ENCODE data around the gene KLK10.

The KLK10 gene

DNA sequence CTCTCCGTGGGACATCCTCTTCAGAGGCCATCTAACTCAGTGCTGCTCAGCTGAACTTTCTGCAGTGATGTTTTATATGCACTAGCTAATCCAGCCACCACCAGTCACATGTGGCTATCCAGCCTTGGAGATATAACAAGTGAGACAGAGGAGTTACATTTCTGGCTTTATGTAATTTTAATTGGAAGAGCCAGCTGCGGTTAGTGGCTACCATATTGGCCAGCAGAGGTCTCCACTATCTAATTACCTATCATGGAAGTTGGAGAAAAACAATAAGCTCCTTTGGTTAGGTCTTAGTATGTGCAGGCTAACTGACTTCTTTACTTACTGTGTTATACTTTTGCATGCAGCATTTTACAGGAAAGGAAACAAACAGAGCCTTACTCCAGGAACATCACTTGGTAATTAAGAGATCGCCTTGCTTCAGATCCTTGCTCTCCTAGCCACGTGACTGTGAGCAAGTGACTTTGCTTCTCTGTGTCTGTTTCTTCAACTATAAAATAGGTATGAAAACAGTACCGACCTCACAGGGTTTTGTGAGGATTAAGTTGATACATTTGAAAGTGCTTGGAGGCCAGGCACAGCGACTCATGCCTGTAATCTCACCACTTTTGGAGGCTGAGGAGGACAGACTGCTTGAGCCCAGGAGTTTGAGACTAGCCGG is 1.6 kb upstream of the KLK10 start:
- Histone ChIP-seq H4K8ac (ENCODE audit: low read depth, low read length) (no peak overlapping the region), H3K4me2 (ENCODE audit: low read length) (no peak overlapping the region), H3K23ac (ENCODE audit: low read length) (no peak overlapping the region), H3K79me1 (ENCODE audit: low read length) (no peaks in the 10 kb centered on the region), H2BK5ac (ENCODE audit: low read length) (no peak overlapping the region), H2AK5ac (ENCODE audit: low read length) (no peak overlapping the region), H3K18ac (ENCODE audit: low read length) (no peak overlapping the region), H3K36me3 (ENCODE audit: control insufficient read depth, insufficient read depth, low read length) (no peaks in the 10 kb centered on the region), H3K27ac (ENCODE audit: low read depth, low read length) (no peak overlapping the region), H4K5ac (ENCODE audit: low read length) (no peak overlapping the region), H3K9ac (ENCODE audit: low read length) (no peak overlapping the region), H3K79me2 (ENCODE audit: control insufficient read depth, insufficient read depth, low read length) (no peaks in the 10 kb centered on the region), H3K4ac (ENCODE audit: low read depth, low read length) (no peak overlapping the region), H3K4me1 (ENCODE audit: control insufficient read depth, low read depth, low read length) (no peaks in the 10 kb centered on the region), H2BK15ac (replicated peaks; ENCODE audit: low read depth) (no peak overlapping the region), H2BK120ac (ENCODE audit: low read depth, low read length) (no peak overlapping the region), H3K27me3 (ENCODE audit: insufficient read depth, low read length, poor library complexity) (peaks cover 8% of the 10 kb centered on the region), H3K4me3 (ENCODE audit: low read length) (no peak overlapping the region), H3K56ac (ENCODE audit: low read length) (no peak overlapping the region)
- WGBS (ENCODE audit: extremely low coverage, insufficient coverage, low lambda C conversion rate): no CpG with 5 or more reads among the region's 7 CpGs
- peak; percentile 57 for DNase-seq

DNA sequence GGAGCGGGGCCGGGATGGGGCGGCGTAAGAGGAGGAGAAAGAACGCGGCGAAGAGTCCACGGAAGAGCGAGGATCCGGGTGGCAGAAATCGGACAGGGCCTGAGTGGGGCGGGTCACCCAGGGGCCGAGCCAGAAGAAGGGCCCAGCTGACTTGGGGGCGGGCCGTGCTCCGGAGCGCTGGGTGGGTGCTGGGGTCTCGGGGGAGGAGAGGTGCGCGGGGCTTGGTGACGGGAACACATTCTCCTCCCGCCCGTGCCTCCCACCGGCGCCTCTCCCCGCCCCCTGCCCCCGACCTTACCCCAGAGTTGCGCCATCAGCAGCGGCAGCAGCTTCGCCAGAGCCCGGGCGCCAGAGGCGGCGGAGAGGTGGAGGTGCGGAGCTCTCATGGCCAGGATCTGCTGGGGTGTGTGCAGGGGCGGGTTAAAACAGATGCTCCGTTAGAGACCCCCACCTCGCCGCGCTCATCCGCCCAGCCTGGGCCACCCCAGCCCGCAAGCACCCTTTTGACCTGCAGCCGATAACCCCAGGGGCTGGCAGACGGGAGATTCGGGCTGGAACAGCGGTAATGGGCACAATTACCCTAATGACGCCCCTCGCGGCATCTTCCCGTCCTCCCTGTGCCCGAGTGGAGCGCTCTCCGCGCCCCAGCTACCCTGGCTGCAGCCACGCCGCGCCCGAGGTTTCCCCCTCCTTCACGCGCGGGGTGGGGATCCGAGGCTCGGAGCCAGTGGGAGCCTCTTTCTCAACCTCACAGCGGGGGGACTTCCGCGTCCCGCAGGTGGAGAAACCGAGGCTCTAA is 565 bp downstream of the KLK10 start:
- Histone ChIP-seq H3K27me3 (ENCODE audit: insufficient read depth, low read length, poor library complexity) (peaks cover 8% of the 10 kb centered on the region), H2BK5ac (ENCODE audit: low read length) (no peak overlapping the region), H3K27ac (ENCODE audit: low read depth, low read length) (no peak overlapping the region), H4K8ac (ENCODE audit: low read depth, low read length) (no peak overlapping the region), H2BK120ac (ENCODE audit: low read depth, low read length) (no peak overlapping the region), H4K5ac (ENCODE audit: low read length) (no peak overlapping the region), H3K79me1 (ENCODE audit: low read length) (no peaks in the 10 kb centered on the region), H3K4me2 (ENCODE audit: low read length) (peak overlapping the region; percentile 52), H3K9ac (ENCODE audit: low read length) (peak overlapping the region; percentile 2), H3K79me2 (ENCODE audit: control insufficient read depth, insufficient read depth, low read length) (no peaks in the 10 kb centered on the region), H3K23ac (ENCODE audit: low read length) (no peak overlapping the region), H3K4me3 (ENCODE audit: low read length) (no peak overlapping the region), H3K36me3 (ENCODE audit: control insufficient read depth, insufficient read depth, low read length) (no peaks in the 10 kb centered on the region), H3K4ac (ENCODE audit: low read depth, low read length) (no peak overlapping the region), H3K4me1 (ENCODE audit: control insufficient read depth, low read depth, low read length) (no peaks in the 10 kb centered on the region), H2BK15ac (replicated peaks; ENCODE audit: low read depth) (no peak overlapping the region), H3K56ac (ENCODE audit: low read length) (peak overlapping the region; percentile 15), H2AK5ac (ENCODE audit: low read length) (no peak overlapping the region), H3K18ac (ENCODE audit: low read length) (no peak overlapping the region)
- peak; percentile 60 for DNase-seq
- no CpG with 5 or more reads among the region's 68 CpGs for WGBS (ENCODE audit: extremely low coverage, insufficient coverage, low lambda C conversion rate)

DNA sequence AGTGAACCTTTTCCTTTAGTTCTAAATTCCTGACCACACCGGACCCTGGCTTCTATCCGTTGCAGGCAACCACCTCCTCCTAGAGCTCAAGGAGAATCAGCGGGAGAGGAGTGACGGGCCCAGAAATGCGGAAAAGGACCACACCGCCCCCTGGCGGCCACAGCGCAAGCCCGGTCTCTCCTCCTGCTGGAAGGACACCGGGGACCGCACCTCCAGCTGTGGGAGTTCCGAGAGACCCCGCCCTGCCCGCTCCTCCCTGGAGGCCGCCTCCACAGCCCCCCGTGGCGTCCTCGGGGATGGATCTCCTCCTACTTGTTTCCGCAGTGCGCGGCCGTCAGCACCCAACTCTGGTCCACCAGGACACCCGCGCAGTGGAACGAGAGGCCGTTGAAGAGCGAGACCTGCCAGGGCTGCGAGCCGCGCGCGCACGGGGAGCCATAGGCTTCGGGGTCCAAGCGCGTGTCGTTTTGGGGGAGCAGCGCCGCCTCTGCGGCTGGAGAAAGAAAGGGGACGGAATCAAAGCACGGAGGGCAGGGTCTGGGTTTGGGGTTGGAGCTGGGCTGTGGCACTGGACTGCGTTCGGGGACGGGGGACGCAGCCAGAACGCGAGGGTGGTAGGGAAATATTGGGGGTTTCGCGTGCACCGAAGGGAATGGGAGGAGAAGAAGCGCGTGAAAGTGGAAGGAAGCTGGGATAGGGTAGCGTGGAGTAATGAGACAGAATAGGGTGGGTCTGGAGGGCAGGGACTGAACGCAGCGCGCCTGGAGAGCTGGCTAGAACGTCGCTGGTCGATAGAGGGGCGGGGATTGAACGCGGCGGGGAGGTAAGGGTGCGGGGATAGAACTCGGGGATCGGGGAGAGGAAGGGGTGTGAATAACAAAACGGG is 2.5 kb downstream of the KLK10 start:
- Histone ChIP-seq H3K4ac (ENCODE audit: low read depth, low read length) (no peak overlapping the region), H3K56ac (ENCODE audit: low read length) (peak overlapping the region; percentile 58), H3K4me1 (ENCODE audit: control insufficient read depth, low read depth, low read length) (no peaks in the 10 kb centered on the region), H2BK5ac (ENCODE audit: low read length) (no peak overlapping the region), H2AK5ac (ENCODE audit: low read length) (no peak overlapping the region), H3K4me2 (ENCODE audit: low read length) (peak overlapping the region; percentile 84), H2BK15ac (replicated peaks; ENCODE audit: low read depth) (no peak overlapping the region), H3K4me3 (ENCODE audit: low read length) (peak overlapping the region; percentile 23), H3K18ac (ENCODE audit: low read length) (no peak overlapping the region), H3K27ac (ENCODE audit: low read depth, low read length) (no peak overlapping the region), H4K5ac (ENCODE audit: low read length) (no peak overlapping the region), H4K8ac (ENCODE audit: low read depth, low read length) (no peak overlapping the region), H3K23ac (ENCODE audit: low read length) (no peak overlapping the region), H2BK120ac (ENCODE audit: low read depth, low read length) (no peak overlapping the region), H3K9ac (ENCODE audit: low read length) (peak overlapping the region; percentile 41), H3K27me3 (ENCODE audit: insufficient read depth, low read length, poor library complexity) (peaks cover 8% of the 10 kb centered on the region), H3K79me1 (ENCODE audit: low read length) (no peaks in the 10 kb centered on the region), H3K79me2 (ENCODE audit: control insufficient read depth, insufficient read depth, low read length) (no peaks in the 10 kb centered on the region), H3K36me3 (ENCODE audit: control insufficient read depth, insufficient read depth, low read length) (no peaks in the 10 kb centered on the region)
- no CpG with 5 or more reads among the region's 68 CpGs for WGBS (ENCODE audit: extremely low coverage, insufficient coverage, low lambda C conversion rate)
- peak; percentile 90 for DNase-seq

DNA sequence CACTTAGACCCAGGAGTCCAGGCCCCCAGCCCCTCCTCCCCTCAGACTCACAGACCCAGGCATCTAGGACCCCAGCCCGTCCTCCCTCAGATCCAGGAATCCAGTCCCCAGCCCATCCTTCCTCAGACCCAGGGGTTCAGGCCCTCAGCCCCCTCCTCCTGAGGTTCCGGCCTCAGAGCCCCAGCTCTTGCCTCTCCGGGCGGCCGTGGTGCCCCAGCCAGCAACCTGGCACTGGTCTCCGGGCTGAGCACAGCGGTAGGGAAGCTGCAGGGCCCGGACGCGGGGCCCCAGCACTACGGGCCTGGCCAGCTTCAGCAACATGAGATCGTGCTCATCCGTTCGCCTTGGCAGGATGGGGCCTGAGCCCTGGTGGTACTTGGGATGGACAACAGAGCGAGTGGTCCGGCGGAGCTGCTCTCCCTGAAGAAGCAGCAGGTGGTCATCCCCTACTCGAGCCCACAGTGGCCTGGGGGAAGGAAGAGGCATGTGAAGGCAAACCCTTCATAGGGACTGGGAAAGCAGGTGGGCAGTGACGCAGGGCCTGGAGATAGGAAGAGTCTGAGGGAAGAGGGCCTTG is 3.7 kb downstream of the KLK10 start:
- Histone ChIP-seq H3K4me2 (ENCODE audit: low read length) (no peak overlapping the region), H3K79me1 (ENCODE audit: low read length) (no peaks in the 10 kb centered on the region), H4K8ac (ENCODE audit: low read depth, low read length) (no peak overlapping the region), H2BK120ac (ENCODE audit: low read depth, low read length) (no peak overlapping the region), H3K36me3 (ENCODE audit: control insufficient read depth, insufficient read depth, low read length) (no peaks in the 10 kb centered on the region), H3K18ac (ENCODE audit: low read length) (no peak overlapping the region), H3K23ac (ENCODE audit: low read length) (no peak overlapping the region), H3K27me3 (ENCODE audit: insufficient read depth, low read length, poor library complexity) (peaks cover 8% of the 10 kb centered on the region), H2BK5ac (ENCODE audit: low read length) (no peak overlapping the region), H3K4ac (ENCODE audit: low read depth, low read length) (no peak overlapping the region), H3K4me3 (ENCODE audit: low read length) (no peak overlapping the region), H3K79me2 (ENCODE audit: control insufficient read depth, insufficient read depth, low read length) (no peaks in the 10 kb centered on the region), H3K4me1 (ENCODE audit: control insufficient read depth, low read depth, low read length) (no peaks in the 10 kb centered on the region), H4K5ac (ENCODE audit: low read length) (no peak overlapping the region), H3K9ac (ENCODE audit: low read length) (no peak overlapping the region), H2BK15ac (replicated peaks; ENCODE audit: low read depth) (no peak overlapping the region), H3K56ac (ENCODE audit: low read length) (no peak overlapping the region), H2AK5ac (ENCODE audit: low read length) (no peak overlapping the region), H3K27ac (ENCODE audit: low read depth, low read length) (no peak overlapping the region)
- WGBS (ENCODE audit: extremely low coverage, insufficient coverage, low lambda C conversion rate): no CpG with 5 or more reads among the region's 19 CpGs
- no peak for DNase-seq

DNA sequence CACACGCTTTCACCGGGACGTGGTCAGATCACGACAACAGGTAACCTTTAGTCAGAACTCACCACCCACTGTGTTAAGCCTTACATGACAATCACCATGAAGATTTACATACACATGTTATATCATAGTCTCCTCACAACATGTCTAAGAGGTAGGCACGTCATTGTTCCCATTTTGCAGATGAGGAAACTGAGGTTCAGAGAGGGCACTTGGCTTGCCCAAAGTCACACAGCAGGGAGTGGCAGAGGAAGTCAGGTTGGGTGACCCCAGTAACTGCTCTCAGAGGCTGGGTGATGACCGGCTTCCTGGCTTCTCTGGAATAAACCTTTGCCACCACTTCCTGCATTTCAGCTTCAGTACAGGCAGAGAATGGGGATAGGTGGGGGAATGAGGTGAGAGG is 5.3 kb downstream of the KLK10 start:
- Histone ChIP-seq H3K79me1 (ENCODE audit: low read length) (no peaks in the 10 kb centered on the region), H3K27me3 (ENCODE audit: insufficient read depth, low read length, poor library complexity) (peaks cover 8% of the 10 kb centered on the region), H3K36me3 (ENCODE audit: control insufficient read depth, insufficient read depth, low read length) (no peaks in the 10 kb centered on the region), H2AK5ac (ENCODE audit: low read length) (no peak overlapping the region), H3K79me2 (ENCODE audit: control insufficient read depth, insufficient read depth, low read length) (no peaks in the 10 kb centered on the region), H4K8ac (ENCODE audit: low read depth, low read length) (no peak overlapping the region), H2BK5ac (ENCODE audit: low read length) (no peak overlapping the region), H3K4ac (ENCODE audit: low read depth, low read length) (no peak overlapping the region), H2BK120ac (ENCODE audit: low read depth, low read length) (no peak overlapping the region), H3K9ac (ENCODE audit: low read length) (no peak overlapping the region), H3K27ac (ENCODE audit: low read depth, low read length) (no peak overlapping the region), H3K4me3 (ENCODE audit: low read length) (no peak overlapping the region), H3K18ac (ENCODE audit: low read length) (no peak overlapping the region), H3K23ac (ENCODE audit: low read length) (no peak overlapping the region), H4K5ac (ENCODE audit: low read length) (no peak overlapping the region), H3K4me2 (ENCODE audit: low read length) (no peak overlapping the region), H3K4me1 (ENCODE audit: control insufficient read depth, low read depth, low read length) (no peaks in the 10 kb centered on the region), H2BK15ac (replicated peaks; ENCODE audit: low read depth) (no peak overlapping the region), H3K56ac (ENCODE audit: low read length) (no peak overlapping the region)
- no peak for DNase-seq
- WGBS (ENCODE audit: extremely low coverage, insufficient coverage, low lambda C conversion rate): no CpG with 5 or more reads among the region's 6 CpGs

Measured in mesendoderm (in vitro differentiated cells).